Adrenal gland (tissue), 19 donors: ENCODE measurements around the gene ABRAXAS1. TPM values are rescaled to one million over a fixed set of nuclear protein-coding genes. Genes with fewer than 3 reads are reported as not detected.

Source experiments
- DNase-seq, 7 donors: peaks; one replicate each; pipeline ENCODE4 v3.0.0-alpha.2; 2019 to 2020
- H3K27ac ChIP-seq, 5 donors: fragments of 200-600 bp; sonication (generic) in 4 of 5; 1 replicate in 3 of 5; 2 replicates in 2 of 5; pipeline versions ENCODE4 v1.5.1 to v1.8.0; 2016 to 2020; ENCODE audit warnings: mild to moderate bottlenecking in 1 of 5
- H3K27me3 ChIP-seq: fragments of 200-600 bp; 2 replicates; pipeline ENCODE4 v1.8.0; 2021
- H3K36me3 ChIP-seq, 2 donors: fragments of 200-600 bp; replicated peaks in 1 of 2; 1 replicate in 1 of 2; 2 replicates in 1 of 2; pipeline versions ENCODE4 v1.5.1 to v1.8.0; 2018 to 2022
- H3K4me1 ChIP-seq, 2 donors: fragments of 200-600 bp; replicated peaks in 1 of 2; 1 replicate in 1 of 2; 2 replicates in 1 of 2; pipeline versions ENCODE4 v1.5.1 to v1.8.0; 2018 to 2021
- H3K4me3 ChIP-seq, 4 donors: fragments of 200-600 bp; sonication (generic) in 3 of 4; one replicate each; pipeline ENCODE4 v1.5.1; 2016 to 2018
- H3K9me3 ChIP-seq, 3 donors: fragments of 200-600 bp; sonication (generic) in 1 of 3; replicated peaks in 1 of 3; 1 replicate in 2 of 3; 2 replicates in 1 of 3; pipeline versions ENCODE4 v1.5.1 to v1.8.0; 2016 to 2021
- POLR2A ChIP-seq, 2 donors: fragments of 450-650 bp; IDR thresholded peaks; one replicate each; pipeline ENCODE4 v1.6.1; 2017; ENCODE audit warnings: antibody characterized with exemption in 2 of 2, mild to moderate bottlenecking in 2 of 2, moderate library complexity in 1 of 2
- WGBS, 4 donors: extraction: QIAGEN DNeasy Blood & Tissue Kit in 2 of 4; methylation state at CpG; one replicate each; pipeline versions ENCODE4 v1.1.5 to v1.1.7; 2013 to 2017; 5-methylcytosine and 5-hydroxymethylcytosine counted together
- intact Hi-C, 2 donors: fragments of 100-400 bp; cut with DNase I; formaldehyde crosslinking; loops; one replicate each; pipeline versions ENCODE4 v1.14.1 to v1.15.0; 2022 to 2023
- long read RNA-seq, 10 donors: library from polyadenylated mRNA in 3 of 10; unstranded in 2 of 10; stranded (forward) in 1 of 10; transcript quantifications; one replicate each; pipeline ENCODE4 v2.0.0 and lab custom pipeline, GENCODE V29; 2021 to 2026
- polyA plus RNA-seq, 3 donors: library from polyadenylated mRNA; stranded (reverse); fragments of 200-250 nt in 2 of 3; fragments of 350-450 nt in 1 of 3; fragmentation: Illumina TruSeq in 1 of 3; extraction: RNeasy Lipid Tissue Mini Kit (QIAGEN cat#74804) in 1 of 3; gene quantifications; one replicate each; pipeline ENCODE4 v1.2.3, GENCODE V29; 2013 to 2014
- total RNA-seq, 9 donors: library from RNA; depleted of rRNA in 4 of 9; stranded (reverse); fragments of >200 nt in 4 of 9; fragments of 120-200 nt in 1 of 9; fragmentation: NEBNext Ultra II Directional in 1 of 9; extraction: Animal tissue kit (Norgen Biotek cat#: 25700) in 1 of 9; gene quantifications; one replicate each; pipeline versions ENCODE4 v1.1.0 to v1.2.4, GENCODE V29; 2013 to 2023
- TF ChIP-seq, protein P1 (sequence below), 6 experiments: fragments of 450-650 bp in 4 of 6; fragments of 200-600 bp in 2 of 6; sonication (generic) in 1 of 6; IDR thresholded peaks; 1 replicate in 5 of 6; 2 replicates in 1 of 6; pipeline versions ENCODE4 v1.5.1 to v1.8.0; 2016 to 2021; ENCODE audit warnings: antibody characterized with exemption in 6 of 6, mild to moderate bottlenecking in 2 of 6, moderate library complexity in 1 of 6
- donor health status: healthy with polysubstance abuse.
- donor health status: Bipolar disorder and iron deficiency.
- donor health status: DM: yes; HTN: yes; CAD: no.
- donor health status: DM: no; HTN: no; CAD: no.
- donor health status: DM: no; HTN: no; CAD: no.
- donor health status: DM: yes; HTN: yes; CAD: no.

The ABRAXAS1 gene
- total RNA-seq (10 to 100 TPM in 5 of 9 donors, 1 to 10 TPM in 4; 4.7 to 18.7 (median 10.1) TPM), polyA plus RNA-seq (1 to 10 TPM; 3.2 to 8.4 (median 4.2) TPM)
- long read RNA-seq, donor 1, full-length matches to known transcripts, result 3 of 3 reads
- long read RNA-seq, donor 1, partial matches to known transcripts, result 0 of 3 reads
- long read RNA-seq, donor 1, other reads (novel, unspliced or antisense), result 0 of 3 reads
- long read RNA-seq, donor 2, full-length matches to known transcripts, result 1 of 1 reads
- long read RNA-seq, donor 2, partial matches to known transcripts, result 0 of 1 reads
- long read RNA-seq, donor 2, other reads (novel, unspliced or antisense), result 0 of 1 reads
- long read RNA-seq, donor 3, result 0 reads
- long read RNA-seq, donor 4, full-length matches to known transcripts, result 11 of 14 reads
- long read RNA-seq, donor 4, partial matches to known transcripts, result 0 of 14 reads
- long read RNA-seq, donor 4, other reads (novel, unspliced or antisense), result 3 of 14 reads
- long read RNA-seq, donor 5, full-length matches to known transcripts, result 12 of 36 reads
- long read RNA-seq, donor 5, partial matches to known transcripts, result 4 of 36 reads
- long read RNA-seq, donor 5, other reads (novel, unspliced or antisense), result 20 of 36 reads
- long read RNA-seq, donor 6, full-length matches to known transcripts, result 8 of 17 reads
- long read RNA-seq, donor 6, partial matches to known transcripts, result 3 of 17 reads
- long read RNA-seq, donor 6, other reads (novel, unspliced or antisense), result 6 of 17 reads
- long read RNA-seq, donor 7, result 0 reads
- long read RNA-seq, donor 8, full-length matches to known transcripts, result 2 of 2 reads
- long read RNA-seq, donor 8, partial matches to known transcripts, result 0 of 2 reads
- long read RNA-seq, donor 8, other reads (novel, unspliced or antisense), result 0 of 2 reads
- long read RNA-seq, donor 9, partial matches to known transcripts, result 156 of 169 reads
- long read RNA-seq, donor 9, other reads (novel, unspliced or antisense), result 13 of 169 reads
- long read RNA-seq, donor 10, result 0 reads

DNA sequence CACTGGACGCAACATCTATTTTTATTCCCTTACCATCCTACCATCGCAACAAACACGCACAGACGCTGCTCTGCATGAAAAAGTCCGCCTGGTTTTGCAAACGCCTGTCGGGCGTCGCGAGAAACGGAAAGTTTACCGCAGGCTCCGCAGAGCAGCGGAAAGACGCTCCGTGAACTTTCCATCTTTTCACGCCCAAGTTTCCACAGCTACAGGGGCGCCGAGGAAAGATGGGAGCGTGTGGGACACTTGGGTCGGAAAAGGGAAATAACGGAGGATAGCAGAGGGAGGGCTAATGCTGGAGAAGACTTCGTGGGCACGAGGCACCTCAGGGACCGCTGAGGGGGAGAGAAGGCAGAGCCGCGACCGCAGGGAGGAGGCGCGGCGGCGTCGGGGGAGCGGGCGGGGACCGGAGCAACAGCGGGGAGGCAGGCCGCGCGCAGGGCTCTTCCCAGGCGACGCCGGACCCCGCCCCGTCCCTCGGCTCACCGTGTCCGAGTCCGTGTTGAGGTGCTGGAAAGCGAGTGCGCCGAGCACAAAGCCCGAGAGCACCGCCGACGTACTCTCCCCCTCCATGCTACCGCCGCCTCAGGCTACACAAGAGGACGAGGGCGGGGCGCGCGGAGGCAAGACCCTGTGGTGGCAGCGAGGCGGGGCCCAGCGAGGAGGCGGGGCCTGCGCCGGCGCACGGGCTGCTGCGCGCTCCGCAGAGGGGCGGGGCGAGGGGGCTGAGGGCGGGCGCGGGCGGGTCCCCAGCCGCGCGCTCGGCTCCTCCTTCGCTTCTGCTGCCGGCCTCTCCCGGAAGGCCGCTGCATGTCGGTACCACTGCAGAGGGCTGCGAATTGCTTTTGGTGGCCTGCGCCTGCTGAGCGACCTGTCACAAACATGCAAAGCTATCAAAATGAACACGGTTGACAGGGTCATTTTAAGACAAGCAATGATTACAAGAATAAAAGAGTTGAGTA, at the start of gene ABRAXAS1:
Gene ABRAXAS1 (minus strand): TSS at position 601 of the 962 bp plus-strand sequence. CDS start 28 bp downstream, at position 573.
- WGBS, 4 donors, result 0 to 1% (median 0%) methylated on average over 18 to 93 of the region's 93 CpGs
- no peaks in the 10 kb centered on the region for H3K36me3 ChIP-seq

DNA sequence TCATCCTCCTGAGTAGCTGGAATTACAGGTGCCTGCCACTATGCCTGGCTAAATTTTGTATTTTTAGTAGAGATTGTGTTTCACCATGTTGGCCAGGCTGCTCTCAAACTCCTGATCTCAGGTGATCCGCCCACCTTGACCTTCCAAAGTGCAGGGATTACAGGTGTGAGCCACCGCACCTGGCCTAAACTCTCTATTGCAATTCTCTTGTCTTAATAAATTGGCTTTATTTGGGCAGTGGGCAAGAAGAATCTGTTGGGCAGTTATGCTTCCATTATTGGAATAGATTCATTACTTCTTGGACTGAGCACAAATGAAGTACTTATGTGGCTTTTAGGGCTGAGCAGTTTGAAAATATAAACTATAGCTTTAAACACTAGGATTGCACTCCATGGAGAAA, 42.8 kb upstream of the ABRAXAS1 start:
- no peaks in the 10 kb centered on the region for H3K27me3 ChIP-seq
- 81 to 94% (median 92%) methylated on average over 2 of the region's 2 CpGs for WGBS, 4 donors
- no peak for TF ChIP-seq POLR2A (IDR thresholded peaks at IDR 0.05)
- TF ChIP-seq, protein P1, sequence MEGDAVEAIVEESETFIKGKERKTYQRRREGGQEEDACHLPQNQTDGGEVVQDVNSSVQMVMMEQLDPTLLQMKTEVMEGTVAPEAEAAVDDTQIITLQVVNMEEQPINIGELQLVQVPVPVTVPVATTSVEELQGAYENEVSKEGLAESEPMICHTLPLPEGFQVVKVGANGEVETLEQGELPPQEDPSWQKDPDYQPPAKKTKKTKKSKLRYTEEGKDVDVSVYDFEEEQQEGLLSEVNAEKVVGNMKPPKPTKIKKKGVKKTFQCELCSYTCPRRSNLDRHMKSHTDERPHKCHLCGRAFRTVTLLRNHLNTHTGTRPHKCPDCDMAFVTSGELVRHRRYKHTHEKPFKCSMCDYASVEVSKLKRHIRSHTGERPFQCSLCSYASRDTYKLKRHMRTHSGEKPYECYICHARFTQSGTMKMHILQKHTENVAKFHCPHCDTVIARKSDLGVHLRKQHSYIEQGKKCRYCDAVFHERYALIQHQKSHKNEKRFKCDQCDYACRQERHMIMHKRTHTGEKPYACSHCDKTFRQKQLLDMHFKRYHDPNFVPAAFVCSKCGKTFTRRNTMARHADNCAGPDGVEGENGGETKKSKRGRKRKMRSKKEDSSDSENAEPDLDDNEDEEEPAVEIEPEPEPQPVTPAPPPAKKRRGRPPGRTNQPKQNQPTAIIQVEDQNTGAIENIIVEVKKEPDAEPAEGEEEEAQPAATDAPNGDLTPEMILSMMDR (IDR thresholded peaks at IDR 0.05), result no peak
- no peaks in the 10 kb centered on the region for H3K9me3 ChIP-seq
- H3K4me1 ChIP-seq, result no peaks in the 10 kb centered on the region
- DNase-seq, result no peak
- no peaks in the 10 kb centered on the region for H3K36me3 ChIP-seq
- H3K27ac ChIP-seq, result no peak overlapping the region
- intact Hi-C loops, result no loop called here
- H3K4me3 ChIP-seq, result no peak overlapping the region

More for the DNA sequence above, at the start of gene ABRAXAS1:
- TF ChIP-seq, protein P1 (IDR thresholded peaks at IDR 0.05), result no peak
- TF ChIP-seq POLR2A (IDR thresholded peaks at IDR 0.05), result peak; percentile 49 to 93
- Histone ChIP-seq H3K4me1 (peaks cover 0 to 13% of the 10 kb centered on the region in 2 donors), H3K9me3 (no peaks in the 10 kb centered on the region), H3K4me3 (peak within 1 kb of the TSS in 3 of 4 donors; percentile 59 to 85 (median 83)), H3K27me3 (no peaks in the 10 kb centered on the region), H3K27ac (peak within 1 kb of the TSS; percentile 63 to 93 (median 86))
- intact Hi-C loops, result no loop called here
- peak; percentile 91 to 96 (median 94) for DNase-seq

DNA sequence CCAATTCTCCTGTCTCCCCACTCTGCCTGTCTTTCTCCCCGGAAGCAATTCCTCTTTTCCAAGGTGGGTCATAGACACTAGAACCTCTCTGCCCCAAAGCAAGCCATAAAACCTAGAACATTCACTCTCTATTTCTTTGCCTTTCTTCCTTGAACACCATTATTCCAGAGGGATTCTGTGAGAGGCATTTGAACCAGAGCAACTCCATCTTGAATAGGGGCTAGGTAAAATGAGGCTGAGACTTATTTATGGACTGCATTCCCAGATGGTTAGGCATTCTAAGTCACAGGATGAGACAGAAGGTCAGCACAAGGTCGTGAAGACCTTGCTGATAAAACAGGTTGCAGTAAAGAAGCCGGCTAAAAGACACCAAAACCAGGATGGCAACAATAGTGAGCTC, 37.3 kb upstream of the ABRAXAS1 start:
- intact Hi-C loops, result no loop called here

More for the DNA sequence above, 37.3 kb upstream of the ABRAXAS1 start:
- Histone ChIP-seq H3K4me3 (no peak overlapping the region), H3K27ac (no peak overlapping the region), H3K9me3 (no peaks in the 10 kb centered on the region), H3K4me1 (no peaks in the 10 kb centered on the region), H3K27me3 (no peaks in the 10 kb centered on the region), H3K36me3 (no peaks in the 10 kb centered on the region)
- WGBS, 4 donors, result 45 to 66% (median 49%) methylated on average over 3 of the region's 3 CpGs
- TF ChIP-seq POLR2A (IDR thresholded peaks at IDR 0.05), result no peak
- TF ChIP-seq, protein P1 (IDR thresholded peaks at IDR 0.05), result no peak
- no peak for DNase-seq
